A172 (cell line): ENCODE results near the gene PSD2. TPM values are rescaled to one million over a fixed set of nuclear protein-coding genes. Genes with fewer than 3 reads are reported as not detected.

Experiments
- DNase-seq: peaks from one replicate; pipeline ENCODE4 v3.0.0-alpha.2; 2015; ENCODE audit warnings: low spot score
- total RNA-seq: library from RNA; depleted of rRNA; stranded (reverse); fragments of >200 nt; shearing (Covaris generic); gene quantifications from 2 replicates; pipeline ENCODE4 v1.2.3, GENCODE V29; 2014

Gene PSD2
- total RNA-seq, 1 experiment from 2014 or later: 0.03 TPM

- DNase-seq: no peak
These were observed 15.6 kb downstream of the PSD2 start for GRCh38 chr5:139811274-139811607.

DNA sequence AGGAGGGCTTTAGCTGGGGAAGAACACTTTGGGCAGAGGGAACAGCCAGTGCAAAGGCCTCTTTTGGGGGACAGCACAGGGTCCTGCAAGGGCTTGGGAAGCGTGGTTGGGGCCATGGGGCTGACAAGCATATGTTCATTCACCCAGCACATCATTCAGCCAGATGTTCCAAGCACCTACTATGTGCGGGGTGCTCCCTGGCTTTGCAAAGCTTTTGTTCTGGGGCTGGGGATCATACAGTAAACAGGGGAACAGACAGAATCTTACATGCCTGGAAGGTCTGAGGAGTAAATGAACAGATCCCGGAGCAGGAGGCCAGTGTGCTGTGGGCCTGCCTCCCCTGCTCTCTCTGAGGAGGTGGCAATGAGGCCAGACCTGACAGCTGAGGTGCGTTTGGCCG is 16.7 kb downstream of the PSD2 start:
- DNase-seq: no peak

GRCh38 chr5:139812836-139813805 is 17.5 kb downstream of the PSD2 start:
- no peak for DNase-seq

GRCh38 chr5:139814191-139814601 is 18.6 kb downstream of the PSD2 start:
- no peak for DNase-seq

DNA sequence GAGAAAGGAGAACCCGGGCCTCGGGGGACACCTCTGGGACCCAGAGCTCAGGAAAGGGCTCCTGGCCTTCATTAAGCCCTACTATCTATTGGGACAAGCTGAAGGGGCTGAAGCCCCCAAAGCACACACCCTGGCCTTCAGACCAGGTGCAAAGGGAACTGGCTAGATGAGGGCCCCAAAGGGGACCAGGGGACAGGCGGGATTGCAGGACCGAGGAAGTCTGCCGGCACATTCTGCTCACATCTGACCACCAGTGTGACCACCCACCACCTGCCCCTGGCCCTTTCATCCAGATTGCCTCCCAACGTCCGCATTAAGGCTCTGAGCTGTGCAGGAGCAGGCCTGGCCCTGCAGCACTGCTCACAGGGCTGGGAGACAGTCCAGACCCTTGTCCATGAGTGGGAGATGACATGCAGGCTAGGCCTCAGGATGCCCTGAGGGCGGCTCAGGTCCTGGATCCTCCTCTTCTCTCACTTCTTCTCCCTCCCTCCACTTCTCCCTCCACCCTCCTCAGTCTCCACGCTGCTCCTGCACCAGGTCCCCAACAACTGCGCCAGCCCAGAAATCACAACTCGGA is 19.2 kb downstream of the PSD2 start:
- DNase-seq: no peak

DNA sequence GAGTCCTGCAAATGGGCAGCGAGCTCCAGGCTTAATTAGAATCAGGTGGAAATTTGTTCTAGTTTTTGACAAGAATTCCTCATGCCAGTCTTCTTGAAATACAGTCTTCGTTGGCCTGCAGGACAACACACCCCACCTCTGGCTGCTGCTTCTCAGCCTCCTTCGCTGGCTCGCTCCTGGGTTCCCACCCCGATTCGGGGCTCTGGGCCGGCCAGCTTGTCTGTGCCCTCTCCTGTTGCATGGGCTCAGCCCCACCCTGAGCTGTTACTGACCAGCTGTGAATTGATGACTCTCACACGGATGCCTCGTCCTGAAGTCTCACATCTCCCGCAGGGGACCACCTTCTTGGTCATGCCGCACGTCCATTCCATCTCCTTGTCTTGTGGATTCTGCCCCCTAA is 21.0 kb downstream of the PSD2 start:
- no peak for DNase-seq

DNA sequence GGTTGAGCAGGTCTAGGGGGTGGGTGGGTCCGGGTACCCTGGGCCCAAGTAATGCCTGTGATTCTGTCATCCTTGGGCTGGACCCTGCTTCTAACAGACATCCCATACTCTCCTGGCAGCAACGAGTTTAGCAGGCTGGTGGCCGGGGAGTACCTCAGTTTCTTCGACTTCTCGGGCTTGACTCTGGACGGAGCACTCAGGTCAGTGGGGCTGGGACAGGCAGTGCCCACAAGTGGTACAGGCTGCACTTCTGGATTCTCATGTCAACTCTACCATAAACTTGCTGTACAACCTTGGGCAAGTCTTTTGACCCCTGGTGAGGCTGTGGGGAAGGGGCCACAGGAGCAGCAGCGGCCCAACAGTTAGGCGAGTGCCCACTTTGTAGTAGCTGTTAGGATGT is 21.8 kb downstream of the PSD2 start:
- no peak for DNase-seq

GRCh38 chr5:139817970-139818369 is 22.4 kb downstream of the PSD2 start:
- DNase-seq: no peak

- no peak for DNase-seq
These were observed 24.5 kb downstream of the PSD2 start for GRCh38 chr5:139820130-139820529.

- DNase-seq: no peak
These were observed 25.0 kb downstream of the PSD2 start for GRCh38 chr5:139820606-139821005.

DNA sequence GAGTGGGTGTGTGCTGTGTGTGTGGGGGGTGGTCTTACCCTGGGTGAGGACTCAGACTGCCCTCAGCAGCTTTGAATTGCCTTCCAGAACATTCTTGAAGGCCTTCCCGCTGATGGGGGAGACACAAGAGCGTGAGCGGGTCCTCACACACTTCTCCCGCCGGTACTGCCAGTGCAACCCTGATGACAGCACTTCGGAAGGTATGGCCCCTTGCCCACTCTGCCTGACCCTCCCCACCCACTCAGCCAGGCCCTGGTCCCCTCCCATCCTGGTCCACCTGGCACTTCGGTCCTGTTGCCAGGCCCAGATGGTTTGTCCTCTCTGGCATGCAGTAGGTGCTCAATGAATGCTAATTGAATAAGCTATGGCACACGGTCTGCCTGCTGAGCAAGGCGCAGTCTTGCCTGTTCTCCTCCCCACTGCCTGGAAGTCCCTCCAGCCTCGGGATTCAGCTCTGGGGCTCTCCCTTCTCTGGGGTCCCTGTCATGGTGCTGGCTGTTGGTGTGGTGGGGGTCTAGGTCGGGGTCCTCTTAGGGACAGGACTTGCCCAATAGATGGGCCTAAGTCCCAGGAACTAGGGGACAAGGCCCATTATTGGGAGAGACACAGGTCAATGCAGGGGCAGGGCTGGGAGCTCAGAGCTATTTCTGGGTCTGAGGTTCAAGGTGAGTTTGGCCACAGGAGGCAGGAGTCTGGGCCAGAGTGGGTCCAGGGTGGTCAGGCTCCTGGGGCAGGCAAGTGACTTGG is 26.4 kb downstream of the PSD2 start:
- DNase-seq: no peak

GRCh38 chr5:139822553-139823425 is 27.2 kb downstream of the PSD2 start:
- DNase-seq: no peak

DNA sequence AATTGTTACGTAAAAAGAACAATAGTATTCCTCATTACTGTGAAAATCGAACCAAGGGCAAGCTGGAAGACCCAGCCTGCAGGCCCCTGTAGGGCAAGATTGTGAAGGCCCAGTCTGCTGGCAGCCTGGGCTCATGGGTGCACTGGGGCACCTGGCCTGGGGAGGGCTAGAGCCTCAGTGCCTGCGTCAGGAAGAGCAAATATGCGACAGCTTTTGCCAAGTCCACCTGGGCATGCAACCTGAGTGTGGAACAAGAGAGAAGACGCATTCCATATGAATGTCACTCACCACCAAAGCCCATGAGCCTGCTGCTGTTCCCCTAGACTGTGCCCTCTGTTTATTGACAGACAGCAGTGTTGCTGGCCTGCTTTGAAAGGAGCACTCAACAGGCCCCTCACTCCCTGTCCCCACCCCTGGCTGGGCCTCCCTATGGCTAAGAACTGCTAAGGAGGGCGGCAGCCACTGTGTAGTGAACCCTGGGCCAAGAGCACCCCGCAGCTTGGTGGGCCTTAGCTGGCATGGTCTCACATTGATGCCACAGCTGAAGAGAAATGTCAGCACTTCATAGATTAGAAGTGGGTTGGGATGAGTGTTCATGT is 28.2 kb downstream of the PSD2 start:
- no peak for DNase-seq

- DNase-seq: no peak
These were observed 30.1 kb downstream of the PSD2 start for GRCh38 chr5:139825690-139826089.

- no peak for DNase-seq
These were observed 32.7 kb downstream of the PSD2 start for GRCh38 chr5:139828207-139828895.

DNA sequence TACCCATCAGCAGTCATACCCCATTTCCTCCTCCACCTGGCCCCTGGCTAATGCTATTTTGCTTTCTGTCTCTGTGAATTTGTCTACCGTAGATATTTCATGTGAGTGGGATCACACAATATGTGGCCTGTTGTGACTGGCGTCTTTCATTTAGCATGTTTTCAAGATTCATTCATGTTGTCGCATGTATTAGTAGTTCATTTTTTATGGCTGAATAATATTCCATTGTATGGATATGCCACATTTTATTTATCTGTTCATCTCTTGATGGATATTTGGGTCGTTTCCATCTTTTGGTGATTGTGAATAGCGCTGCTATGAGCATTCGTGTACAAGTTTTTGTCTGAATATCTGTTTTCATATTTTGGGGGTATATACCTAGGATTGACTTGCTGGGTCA is 33.9 kb downstream of the PSD2 start:
- DNase-seq: no peak

- no peak for DNase-seq
These were observed 36.0 kb downstream of the PSD2 start for GRCh38 chr5:139831624-139832023.

DNA sequence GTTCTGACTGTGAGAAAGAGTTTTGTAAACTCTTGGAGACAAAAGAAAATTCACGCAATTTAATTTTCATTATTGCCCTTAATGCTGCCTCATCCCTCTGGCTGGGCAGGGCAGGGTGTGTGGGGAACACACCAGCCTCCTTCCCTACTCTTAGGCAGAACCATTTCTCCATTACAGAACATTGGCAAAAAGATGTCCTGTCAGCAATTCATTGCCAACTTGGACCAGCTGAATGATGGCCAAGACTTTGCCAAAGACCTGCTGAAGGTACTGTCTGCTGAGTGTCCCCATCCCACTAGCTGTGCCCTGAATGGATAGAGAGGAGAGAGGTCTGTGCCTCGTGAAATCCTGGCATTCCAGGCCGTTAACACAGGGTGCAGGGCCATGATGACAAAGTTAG is 37.9 kb downstream of the PSD2 start:
- no peak for DNase-seq

- no peak for DNase-seq
These were observed 40.0 kb downstream of the PSD2 start for GRCh38 chr5:139835656-139836055.

GRCh38 chr5:139836469-139837208 is 41.0 kb downstream of the PSD2 start:
- no peak for DNase-seq
